Astrocyte of the hippocampus (primary cell): ENCODE measurements around the gene CTXN1.
"Not testable (repeated sequence)": the region's sequence is repeated elsewhere in the genome, so short reads cannot be mapped to it uniquely, and the experiment has no call there.

Experiments used
- DNase-seq: peaks from one replicate; pipeline ENCODE4 v3.0.0; 2011; ENCODE audit warnings: low read depth, low spot score

The CTXN1 gene

DNA sequence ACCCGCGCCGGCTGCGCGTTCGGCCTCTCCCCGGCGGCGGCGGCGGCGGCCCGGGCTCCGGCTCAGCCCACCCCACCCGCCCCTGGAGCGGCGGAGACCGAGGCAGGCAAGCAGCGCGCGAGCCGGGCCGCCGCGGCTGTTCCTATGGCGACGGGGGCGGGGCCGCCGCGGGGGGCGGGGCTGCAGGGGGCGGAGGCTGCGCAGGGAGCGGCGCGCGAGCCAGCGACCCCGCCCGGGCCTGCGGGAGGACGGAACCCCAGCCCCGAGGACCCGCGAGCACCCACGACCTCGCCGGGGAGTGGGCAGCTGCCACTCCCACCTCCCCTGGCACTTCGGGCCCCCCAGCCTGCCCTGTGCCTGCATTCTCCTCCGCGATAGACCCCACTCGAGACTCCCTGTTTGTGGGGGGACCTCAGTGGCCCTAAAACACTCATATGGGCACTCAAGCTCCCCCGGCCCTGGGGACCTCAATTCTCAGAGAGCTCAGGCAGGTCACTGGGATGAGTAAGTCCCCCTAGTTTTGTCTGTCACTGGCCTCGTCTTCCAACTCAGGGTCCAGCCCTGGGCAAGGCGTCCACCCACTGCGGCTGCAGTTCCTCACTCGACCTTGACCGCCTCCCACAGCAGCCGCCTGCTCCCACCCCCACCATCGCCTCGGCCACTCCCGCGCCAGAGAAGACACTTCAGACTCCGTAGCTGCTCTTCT lies at the start of gene CTXN1:
TSS of gene CTXN1 (minus strand) at position 115 of the 706 bp plus-strand sequence. CDS start 597 bp downstream, outside the sequence.
- DNase-seq: peak; percentile 83

DNA sequence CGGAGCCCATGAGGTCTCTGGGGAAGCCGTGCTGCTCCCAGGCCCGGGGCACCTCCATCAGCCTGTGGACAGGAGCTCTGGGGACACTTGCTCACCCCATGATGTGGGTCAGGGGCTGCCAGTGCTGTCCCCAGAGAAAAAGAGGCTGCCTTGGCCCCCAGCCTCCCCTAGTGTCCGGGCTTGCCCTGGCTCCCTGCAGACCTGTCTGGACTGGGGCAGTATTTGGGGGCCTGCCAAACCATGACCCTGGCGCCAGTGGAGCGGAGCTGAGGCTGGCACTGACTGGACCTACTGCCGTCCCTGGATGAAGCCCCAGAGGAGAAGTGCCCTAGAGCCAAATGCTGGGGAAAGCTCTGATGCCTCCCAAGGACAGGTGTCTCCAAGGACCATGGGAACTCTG lies 49.1 kb upstream of the CTXN1 start:
- DNase-seq: peak; percentile 23

DNA sequence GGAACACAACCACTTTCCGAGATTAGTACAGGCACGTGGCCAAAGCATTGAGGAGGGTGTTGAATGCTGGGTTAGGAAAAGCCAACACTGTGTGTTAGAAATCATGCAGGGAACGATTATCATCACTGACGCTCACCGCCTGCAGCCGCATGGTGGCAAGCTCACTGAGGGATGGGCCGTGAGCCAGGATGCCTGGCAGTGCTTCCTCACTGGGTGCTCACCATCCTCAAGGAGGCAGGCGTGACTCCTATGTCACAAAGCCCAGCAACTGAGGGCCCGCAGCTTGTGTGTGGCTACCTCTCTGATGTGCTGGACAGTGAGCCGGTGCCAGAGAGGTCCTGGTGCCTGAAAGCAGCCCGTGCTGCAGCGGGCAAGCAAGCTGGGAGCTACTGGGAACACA lies 47.9 kb upstream of the CTXN1 start:
- DNase-seq: no peak

DNA sequence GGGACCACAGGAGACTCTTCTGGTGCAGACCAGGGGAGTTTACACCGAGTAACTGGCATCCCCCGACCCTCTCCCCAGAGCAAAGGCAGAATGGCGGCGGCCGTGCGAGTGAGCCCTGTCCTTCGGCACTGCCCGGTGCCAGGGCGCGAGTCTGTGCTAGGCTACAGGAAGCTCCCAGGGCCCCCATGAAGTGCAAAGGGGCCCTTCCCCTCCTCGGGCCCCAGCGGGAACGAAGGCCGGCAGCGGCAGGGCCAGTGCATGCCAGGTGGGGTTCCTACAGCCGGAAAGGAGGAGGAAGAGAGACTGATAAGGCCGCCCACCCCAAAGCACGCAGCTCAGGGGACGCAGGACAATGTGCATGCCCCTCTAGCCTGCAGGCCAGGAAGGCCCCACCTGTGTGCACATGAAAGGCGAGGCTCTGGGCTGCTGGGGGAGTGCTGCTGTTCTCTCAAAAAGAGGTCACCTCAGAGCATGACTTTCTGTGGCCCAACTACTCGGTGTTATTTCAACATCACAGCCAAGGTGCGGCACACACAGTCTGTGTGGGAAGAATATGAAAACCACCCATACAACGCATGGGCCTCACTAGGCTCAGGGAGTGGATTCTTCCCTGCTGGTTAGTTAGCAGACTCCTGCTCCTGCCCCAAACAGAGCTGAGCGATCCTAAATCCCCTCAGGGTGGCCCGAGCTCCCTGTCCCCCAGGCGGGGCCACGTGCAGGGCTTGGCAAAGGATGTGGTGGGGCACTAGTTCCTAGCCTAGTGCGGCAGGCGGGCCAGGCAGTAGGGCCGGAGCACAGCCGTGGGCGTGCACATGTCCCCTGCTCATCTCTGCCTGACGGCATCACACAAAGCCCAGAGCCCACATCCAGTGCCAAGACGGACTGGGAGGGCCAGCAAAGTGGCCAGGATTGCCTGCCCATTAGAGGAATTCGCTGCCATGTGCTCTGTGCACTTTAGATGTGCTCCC lies 45.9 kb upstream of the CTXN1 start:
- DNase-seq: no peak

DNA sequence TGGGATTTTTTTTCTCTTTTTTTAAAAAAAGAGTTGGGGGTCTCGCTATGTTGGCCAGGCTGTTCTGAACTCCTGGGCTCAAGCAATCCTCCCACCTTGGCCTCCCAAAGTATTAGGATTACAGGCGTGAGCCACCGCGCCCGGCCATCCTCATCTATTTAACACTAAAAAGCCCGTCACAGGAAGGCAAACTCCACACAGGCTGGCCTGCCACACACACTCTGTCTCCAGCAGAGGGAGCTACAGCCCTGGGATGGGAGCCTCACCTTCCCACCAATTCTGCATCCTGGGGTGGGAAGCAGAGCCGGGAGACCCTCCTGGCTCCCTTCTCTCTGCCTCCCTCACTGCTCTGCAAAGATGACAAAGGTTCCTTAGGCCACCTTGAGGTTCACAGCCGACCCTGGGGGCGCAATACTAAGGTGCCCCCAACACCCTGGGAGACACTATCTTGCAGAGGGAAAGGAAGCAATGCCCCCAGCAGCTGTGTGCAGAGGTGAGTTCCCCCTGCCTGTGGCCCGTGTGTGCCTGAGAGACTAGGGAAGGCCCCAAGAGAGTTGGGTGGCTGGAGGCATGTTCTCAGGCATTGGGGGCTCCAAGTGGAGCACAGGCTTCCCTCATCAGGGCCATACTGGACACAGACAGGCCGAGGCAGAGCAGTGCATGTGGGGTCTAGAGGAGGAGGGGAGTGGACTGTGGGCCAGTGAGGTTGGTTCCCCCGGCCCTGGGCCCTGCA lies 44.9 kb upstream of the CTXN1 start:
- DNase-seq: peak; percentile 69

DNA sequence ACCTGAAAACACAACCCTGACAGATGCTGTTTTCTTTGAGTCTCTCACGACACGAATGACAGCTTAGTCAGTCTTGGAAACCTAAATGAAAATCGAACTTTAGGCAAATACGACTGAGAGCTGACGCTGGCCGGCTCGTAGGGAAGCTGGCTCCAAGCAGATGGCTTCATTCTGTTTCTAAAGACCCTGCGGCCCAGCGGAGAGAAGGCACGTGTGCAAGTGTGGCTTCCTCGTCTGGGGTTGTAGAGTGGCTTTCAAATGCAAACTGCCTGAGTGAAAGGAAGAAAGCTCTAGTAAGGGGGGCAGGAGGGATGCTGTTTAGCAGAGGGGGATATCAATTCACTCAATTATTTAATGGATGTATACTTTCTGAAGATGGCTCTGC lies 43.6 kb upstream of the CTXN1 start:
- DNase-seq: no peak

DNA sequence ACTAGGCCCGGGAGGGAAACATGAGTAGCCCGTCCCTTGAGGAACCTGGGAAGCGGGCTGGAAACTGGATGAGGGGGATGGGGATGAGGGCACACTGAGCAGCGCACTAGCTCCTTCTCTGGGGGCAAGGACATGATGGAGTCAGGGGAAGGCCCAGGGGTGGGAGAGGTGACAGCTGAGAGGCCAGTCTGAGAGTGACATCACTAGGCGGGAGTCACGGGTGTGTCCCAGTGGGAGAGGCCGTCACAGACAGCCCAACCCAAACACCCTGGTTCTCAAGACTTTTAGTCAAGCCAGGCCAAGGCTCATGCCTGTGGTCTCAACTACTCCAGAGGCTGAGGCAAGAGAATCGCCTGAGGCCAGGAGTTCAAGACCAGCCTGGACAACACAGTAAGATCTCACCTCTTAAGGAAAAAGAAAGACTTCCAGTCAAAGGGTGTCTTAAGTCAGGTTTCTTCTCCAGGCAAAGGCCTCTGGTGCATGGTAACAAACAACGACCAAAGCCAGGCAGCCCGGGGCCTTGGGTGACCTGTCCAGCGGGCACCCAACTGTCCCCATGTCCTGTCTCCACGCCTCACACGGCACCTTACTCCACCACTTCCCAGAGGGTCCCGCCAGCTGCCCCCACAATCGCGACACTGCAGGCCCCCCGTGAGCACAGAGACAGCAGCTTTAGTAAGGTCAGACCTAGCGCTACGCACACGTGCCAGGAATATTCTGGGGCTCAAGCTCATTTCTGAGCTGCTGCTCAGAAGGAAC lies 43.0 kb upstream of the CTXN1 start:
- no peak for DNase-seq

DNA sequence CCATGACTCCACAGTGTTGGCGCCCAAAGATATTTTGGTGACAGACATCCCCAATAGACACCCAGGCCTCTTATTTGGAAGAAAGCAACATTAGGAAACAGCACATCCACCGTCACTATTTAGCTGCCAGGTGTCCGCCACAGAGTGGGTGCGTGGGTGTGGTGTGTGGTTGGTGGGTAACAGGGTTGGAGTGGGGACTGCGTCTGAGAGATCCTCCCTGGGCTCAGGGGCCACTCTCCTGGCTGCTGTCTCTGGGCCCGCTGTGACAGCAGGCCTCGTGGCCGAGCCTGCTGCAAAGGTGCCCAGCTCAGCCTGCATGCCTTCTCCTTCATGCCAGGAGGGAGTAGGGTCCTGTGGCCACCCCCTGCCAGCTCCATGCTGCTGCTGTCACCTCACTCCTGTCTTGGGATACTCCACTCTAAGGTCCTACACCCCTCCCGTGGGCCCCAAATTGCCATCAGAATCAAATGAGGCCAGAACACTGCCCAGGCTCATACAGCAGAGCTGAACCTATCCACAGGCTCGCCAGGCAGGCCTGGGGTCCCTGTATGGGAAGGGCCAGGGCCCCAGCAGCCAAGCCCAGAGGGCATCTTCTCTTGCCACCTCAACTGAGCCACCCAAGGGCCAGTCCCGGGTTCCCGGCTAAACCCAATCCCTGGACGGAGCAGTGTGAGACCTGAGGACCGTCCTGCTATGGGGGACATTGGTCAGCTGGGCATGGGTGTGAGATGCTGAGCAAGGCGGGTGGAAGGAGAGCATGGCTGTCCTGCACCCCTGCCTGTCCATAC lies 42.3 kb upstream of the CTXN1 start:
- no peak for DNase-seq

DNA sequence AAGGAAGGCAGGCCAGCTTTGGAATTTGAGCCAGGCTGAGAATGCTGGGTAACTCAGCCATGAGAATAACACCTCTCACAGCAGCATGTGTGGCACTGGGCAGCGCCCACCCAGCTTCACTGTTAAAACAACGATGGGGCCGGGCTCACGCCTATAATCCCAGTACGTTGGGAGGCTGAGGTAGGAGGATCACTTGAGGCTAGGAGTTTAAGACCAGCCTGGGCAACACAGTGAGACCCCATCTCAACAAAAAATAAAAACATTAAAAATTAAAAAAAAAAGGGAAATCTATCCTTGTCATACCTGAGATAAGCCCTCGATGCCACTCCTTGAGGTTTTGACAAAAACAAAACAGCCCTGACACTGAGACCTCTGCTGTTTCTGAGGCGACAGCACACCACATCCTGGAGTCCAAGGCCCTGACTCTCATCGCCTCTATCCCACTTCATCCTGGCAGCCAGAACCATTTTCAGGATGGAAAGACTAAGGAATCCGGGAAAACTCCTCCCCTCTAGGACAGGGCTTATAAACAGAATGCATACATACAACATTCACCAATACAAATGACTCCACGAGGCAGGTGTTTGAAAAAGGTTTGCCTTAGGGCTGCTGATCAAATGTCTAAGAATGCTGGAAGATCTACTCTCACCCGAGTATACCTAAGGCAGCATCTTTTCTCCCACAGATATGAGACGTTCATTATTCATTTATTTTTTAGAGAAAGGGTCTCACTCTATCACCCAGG lies 40.2 kb upstream of the CTXN1 start:
- peak; percentile 57 for DNase-seq

DNA sequence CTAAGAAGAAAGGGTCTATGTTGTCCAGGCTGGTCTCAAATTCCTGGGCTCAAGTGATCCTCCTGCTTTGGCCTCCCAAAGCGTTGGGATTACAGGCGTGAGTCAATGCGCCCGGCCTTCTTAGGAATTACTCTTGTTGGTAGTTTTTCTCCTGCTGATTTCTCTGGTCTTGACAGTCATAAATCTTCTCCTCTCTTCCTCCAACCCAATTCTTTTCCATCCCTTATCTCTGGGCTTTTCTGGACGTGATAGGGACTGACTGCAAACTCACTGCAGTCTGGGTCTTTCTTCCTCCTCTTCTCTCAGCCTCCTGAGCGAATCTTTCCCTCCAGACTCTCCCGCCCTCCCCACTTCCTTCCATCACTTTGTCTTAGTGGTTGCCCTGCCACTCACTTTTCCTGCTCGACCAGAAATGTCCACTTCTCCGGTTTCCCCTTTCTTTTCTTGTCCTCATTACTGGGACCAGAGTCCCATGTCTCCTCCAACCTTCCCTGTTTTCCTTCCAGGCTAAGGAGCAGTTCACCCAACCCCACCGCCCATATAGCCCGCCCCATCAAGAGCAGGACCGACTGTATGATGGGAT lies 39.4 kb upstream of the CTXN1 start:
- DNase-seq: no peak

DNA sequence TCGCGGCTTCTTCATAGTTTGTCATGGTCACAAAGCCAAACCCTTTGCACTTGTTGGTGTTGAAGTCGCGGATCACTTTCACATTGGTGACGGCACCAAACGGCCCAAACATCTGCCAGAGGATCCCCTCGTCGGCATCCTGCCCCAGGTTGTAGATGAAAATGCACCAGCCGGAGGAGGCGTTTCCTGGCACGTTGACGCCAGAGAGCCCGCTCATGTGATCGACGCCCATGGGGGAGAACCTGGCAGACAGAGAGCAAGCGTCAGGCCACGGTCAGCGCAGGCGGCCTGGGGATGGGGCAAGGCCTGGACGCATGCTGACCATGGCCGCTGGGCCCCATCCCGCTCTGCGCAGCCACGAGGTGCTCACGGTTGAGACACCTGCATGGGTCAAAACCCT lies 37.6 kb upstream of the CTXN1 start:
- DNase-seq: no peak

DNA sequence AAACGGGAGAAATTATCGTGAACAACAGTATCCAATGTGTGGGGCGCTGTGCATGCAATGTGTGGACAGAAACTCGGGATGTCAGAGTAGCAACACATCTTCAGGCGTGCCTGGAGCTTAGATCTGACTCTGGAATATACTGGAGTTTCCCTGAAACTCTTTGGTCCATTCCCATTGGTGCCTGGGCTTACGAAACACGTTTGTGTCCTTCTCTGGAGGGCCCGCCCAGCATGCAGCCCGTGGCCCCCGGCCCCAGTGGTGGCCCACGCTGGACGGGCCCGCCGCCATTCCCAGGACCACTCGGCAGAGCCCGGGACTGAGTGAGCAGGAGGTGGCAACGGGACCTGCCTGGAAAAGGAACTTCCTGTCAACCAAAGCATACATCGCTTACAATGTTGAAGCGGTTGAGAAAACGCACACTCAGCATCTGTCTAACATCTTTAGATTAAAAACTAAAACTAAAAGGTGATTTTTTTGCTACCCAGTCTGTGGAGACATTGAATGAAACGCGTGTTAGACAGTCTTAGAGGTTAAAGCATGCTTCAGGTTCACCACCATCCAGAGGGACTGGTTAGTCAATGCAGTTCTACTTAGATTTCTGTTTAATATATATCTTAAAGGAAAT lies 36.8 kb upstream of the CTXN1 start:
- DNase-seq: no peak

DNA sequence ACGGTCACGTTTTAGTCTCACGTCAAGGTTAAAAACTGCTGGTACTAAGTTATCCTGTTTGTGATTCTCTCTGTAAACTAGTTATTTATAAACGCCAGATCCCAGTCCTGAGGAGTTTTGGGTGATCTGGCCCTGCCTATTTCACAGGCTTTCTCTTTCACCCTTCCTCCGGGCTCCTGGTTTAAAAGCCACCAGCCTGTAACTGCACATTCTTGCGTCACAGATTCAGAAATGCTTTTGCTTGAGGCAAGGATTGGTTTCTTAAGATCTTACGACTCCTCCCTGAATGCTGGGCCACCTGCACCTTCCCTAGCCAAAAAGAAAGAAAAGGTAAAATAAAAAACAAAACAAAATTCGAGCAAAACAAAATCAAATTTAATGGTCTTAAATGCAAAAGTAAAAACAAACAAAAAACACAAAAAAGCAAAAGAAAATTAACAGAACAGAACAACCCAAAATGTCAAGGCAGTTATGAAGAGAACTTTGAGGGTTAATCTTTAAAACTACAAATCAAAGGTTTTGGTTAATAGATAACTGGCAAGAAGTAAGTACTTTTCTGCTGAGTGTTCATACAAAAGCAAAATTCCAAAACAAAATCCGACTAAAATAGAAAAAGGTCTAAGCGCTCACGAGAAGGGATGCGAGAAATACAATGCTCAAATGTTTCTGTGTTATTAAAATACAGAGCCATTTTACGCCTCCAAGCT lies 36.1 kb upstream of the CTXN1 start:
- DNase-seq: no peak

DNA sequence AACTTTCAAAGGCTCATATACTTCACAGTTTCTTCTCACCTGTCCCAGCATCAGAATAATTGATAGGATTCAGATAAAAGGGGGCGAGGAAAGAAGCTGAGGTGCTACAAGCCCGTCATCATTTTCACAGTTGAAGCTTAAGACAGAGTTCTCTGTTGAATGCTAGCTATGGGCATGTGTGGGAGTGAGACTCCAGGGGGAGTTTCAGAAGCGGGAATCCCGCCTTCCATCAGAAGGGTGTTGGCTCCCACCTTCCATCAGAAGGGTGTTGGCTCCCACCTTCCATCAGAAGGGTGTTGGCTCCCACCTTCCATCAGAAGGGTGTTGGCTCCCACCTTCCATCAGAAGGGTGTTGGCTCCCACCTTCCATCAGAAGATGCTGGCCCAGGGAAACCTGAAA lies 35.1 kb upstream of the CTXN1 start:
- not testable (repeated sequence) for DNase-seq

DNA sequence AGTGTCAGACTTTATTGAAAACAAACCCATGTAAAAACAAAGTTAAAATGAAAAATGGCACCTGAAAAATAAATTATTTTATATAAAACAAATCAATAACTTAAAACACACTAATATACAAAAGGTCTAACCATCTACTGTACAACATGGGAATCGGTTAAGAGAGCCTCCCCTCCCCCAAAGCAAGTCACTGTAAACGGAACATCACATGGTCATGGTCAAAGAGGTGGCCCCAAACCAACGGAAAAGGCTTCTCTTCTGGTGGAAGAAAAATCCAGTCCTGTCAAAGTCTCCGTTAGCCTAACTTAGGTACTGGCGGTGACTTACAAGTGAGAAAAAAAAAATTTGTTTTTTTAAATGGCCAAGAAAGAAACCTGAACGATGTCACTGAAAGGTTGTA lies 33.3 kb upstream of the CTXN1 start:
- DNase-seq: no peak

DNA sequence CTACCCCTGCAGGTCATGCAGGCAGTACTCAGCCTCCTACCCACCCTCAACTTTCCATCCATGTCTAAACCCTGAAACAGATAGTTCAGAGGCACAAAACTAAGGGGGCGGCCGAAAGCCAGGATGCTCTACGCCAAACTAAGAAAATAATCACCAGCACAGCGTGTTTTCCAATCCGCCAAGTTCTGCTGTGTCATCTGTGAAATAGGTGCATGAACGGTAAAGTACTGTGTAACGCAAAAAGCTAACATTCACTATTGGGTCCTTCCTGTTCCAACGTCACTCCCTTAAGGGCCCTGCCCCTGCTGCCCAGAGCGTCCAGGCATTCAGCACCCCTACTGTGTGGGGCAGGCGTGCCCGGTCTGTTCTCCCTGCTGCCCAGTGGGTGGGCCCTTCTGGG lies 29.8 kb upstream of the CTXN1 start:
- no peak for DNase-seq

DNA sequence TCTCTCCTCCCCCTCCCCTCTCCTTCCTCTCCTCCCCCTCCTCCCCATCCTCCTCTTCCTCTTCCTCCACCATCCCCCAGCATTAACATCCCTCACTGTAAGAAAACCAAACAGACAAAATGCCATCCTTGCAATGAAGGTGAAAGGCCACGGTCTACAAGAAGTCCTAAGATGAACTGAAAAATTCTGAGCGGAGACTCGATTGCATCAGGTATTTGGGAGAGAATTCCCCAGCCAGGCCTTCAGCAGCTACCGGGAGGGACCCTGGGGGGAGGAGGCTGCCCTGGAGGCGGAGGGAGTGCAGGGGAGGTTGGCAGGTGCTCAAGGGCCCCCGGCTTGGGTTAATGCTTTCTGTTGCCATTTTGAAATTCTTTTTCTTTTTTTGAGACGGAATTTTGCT lies 27.6 kb upstream of the CTXN1 start:
- DNase-seq: no peak

DNA sequence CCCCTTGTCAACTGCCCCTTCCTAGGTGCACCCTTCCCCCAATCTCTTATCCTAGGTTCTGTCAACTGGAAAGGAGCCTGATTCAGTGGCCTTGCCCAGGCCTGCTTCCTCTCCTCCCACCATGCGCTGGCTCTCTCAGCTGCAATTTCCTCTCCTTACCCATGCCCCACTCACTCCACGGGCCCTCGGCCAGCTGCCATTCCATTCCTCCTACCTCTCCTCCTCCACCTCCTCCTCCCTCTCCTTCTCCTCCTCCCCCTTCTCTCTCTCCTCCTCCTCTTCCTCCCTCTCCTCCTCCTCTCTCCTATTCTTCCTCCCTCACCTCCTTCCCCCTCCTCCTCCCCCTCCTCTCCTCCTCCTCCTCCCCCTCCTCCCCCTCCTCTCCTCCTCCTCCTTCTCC lies 27.1 kb upstream of the CTXN1 start:
- no peak for DNase-seq
